GM18858 (cell line): ENCODE results near the gene GEN1.
A peak's percentile ranks its signal among the peaks of the same experiment; 100 is the strongest.
"Not testable (repeated sequence)": the region's sequence is repeated elsewhere in the genome, so short reads cannot be mapped to it uniquely, and the experiment has no call there.

Source experiments
- ATAC-seq: cut with Tn5 transposase; IDR thresholded peaks from one replicate; pipeline ENCODE4 v1.9.1; 2021; ENCODE audit not compliant: unreplicated experiment

The GEN1 gene

DNA sequence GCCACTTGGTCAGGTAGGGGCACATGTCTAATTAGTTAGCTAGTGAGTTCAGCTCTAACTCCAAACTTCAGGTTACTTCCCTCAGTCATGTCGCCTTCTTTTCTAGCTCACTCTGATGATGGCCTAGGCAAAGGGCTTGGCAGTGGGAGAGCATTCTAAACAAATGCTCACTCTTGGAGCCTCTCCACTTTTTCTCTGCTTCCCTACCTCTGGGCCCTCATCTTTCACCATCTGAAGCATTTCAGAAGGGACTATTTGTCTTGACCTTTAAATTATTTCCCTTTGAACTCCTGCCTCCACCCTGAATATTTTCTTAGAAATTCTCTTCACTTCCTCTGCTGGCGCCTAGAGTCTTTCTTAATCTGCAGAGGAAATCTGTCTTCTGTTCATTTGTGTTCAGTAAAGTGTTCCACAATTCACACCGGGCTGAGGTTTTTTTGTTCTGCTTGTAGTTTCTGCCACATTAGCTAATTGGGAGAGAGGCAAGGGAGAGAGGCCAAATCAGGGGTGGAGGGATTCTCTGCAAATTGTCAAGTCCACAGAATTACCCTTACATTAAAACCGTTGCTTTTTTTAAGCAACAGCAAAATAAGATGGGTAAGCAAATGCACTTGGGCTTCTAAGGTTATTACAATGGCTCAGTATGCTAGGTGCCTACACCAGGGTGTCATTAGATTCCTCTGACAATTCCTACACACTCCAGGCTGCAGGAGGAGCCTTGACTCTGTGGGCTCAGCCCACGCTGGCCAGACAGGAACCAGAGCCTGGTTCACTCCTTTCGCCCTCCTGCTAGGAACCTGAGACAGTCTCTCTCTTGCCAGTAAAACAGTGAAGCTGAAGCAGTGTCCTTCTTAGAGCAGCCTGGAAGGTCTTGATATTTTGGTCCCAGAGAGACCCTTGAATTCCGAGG lies 67.9 kb downstream of the GEN1 start:
- peak; percentile 33 for ATAC-seq

DNA sequence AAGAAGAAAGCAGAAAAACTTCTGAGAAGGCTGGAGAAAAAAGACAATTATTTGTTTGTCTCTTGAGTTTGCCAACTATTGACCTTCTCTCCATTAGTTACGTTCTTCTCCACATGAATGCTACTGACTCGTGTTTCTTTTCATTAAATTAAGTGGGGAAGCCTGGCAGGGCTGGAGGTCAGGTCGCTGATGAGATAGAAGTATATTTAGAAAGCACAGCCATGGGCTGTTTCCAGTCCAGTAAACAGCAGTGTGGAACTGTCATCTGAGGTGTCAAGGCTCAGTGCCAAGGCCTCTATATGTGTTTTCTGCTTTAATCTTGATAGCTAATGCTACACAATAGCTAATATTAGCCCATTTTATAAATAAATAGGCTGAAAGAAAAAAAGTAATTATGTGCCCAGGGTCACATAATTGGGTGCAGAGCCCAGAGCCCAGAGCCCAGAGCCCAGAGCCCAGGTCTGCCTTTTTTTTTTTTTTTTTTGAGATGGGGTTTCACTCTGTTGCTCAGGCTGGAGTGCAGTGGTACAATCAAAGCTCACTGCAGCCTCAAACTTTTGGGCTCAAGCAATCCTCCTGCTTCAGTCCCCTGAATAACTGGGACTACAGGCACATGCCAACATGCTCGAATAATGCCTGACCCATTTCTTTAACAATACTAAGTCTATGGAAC lies 68.6 kb downstream of the GEN1 start:
- peak; percentile 70 for ATAC-seq

DNA sequence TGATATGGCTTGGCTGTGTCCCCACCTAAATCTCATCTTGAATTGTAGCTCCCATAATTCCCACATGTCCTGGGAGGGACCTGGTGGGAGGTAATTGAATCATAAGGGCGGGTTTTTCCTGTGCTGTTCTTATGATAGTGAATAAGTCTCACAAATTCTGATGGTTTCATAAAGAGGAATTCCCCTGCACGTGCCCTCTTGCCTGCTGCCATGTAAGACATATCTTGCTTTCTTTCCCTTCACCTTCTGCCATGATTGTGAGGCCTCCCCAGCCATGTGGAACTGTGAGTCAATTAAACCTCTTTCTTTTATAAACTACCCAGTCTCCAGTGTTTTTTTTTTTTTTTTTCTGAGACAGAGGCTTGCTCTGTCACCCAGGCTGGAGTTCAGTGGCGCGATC lies 69.7 kb downstream of the GEN1 start:
- ATAC-seq = not testable (repeated sequence)

DNA sequence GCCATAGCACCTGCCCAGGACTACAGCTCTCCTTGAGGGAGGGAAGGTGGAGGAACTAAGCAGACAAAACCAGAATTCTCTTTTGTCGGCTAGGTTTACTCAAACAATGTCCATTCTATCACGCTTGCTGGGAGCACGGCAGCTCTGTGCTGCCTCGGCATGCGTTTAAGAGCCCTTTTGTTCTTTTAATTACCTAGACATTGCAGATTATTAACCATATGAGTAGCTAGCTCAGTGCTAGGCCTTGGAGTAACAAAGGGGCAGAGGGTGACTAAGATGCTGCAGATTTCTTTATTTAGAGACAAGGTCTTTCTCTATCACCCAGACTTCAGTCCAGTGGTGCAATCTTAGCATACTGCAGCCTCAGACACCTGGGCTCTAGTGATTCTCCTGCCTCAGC lies 73.4 kb downstream of the GEN1 start:
- no peak for ATAC-seq

DNA sequence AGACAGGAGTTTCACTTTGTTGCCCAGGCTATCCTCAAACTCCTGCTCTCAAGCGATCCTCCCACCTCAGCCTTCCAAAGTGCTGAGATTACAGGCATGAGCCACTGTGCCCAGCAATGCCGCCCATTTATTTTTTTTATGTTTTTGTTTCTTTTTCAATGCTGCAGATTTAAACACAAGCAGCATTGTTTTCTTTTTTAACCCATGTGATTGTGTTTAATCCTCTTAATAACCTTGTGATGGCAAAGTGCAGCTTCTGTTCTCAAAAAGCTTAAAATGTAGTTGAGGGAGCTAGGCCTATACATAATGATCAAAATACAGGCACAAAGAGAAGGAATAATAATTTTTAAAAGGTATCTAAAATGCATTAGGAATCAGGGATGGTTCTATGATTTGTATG lies 73.8 kb downstream of the GEN1 start:
- ATAC-seq = no peak

DNA sequence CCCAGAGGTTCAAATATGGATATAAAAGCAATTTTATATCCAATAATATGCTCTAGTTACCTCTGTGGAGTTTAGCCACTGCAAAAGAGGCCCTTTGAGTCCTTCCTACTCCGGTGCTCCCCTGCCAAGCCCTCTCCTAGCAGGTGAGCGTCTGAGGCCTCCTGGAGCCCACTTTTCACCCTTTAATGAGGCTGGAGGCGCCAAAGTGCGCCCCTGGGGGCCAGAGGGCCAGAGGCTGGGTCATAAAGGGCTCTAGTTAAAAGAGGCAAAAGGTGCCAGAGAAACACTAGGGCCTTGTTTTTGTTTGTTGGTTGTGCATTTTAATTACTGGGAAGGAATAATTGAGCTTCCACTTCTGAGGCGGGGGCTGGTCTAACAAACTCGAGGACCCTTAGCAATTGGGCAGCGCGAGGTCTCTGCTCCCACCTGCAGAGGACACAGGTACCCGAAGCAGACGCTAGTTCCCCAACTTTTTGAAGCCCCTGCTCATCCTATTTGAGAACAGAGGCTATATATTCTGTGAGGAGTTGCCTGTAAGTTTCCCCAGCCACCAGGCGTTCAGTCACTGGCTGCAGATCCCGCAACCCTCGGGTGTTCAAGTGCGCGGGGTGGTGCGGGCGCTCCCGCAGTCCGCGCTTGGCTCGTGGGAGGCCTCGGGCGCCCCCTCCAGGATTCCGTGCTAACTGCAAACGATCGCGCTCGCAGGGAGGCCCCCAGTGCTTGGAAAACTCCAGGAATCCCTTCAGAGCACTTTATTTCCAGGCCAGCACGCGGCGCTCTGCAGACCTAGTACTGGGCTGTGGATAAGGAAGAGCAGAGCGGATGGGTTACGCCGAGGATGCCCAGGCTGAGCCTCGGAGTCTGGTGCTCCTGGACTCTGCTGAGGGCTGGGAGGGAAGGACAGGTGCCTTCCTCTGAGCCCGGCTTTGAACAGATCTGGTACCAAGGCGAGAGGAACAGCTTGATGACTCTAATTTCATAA lies 76.4 kb downstream of the GEN1 start:
- ATAC-seq = peak; percentile 74

DNA sequence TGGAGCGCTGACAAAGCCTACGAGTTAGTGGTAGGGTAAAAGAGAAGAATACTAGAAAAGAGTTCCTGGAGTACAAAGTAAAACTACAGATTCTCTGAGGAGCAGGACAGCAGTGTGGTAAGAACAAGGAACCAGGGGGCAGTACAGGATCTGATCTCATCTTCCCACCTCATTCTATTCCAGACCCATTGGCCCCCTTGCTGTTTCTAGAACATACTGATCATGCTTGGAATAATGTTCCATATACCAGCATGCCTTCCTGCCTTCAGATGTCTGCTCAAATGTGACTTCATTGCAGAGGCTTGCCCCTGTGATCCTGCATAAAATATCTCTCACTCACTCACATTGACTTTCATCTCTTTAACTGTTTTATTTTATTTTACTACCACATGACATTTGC lies 81.6 kb downstream of the GEN1 start:
- no peak for ATAC-seq
